ENCODE measurements around the gene TMEM86B.

The TMEM86B gene

DNA sequence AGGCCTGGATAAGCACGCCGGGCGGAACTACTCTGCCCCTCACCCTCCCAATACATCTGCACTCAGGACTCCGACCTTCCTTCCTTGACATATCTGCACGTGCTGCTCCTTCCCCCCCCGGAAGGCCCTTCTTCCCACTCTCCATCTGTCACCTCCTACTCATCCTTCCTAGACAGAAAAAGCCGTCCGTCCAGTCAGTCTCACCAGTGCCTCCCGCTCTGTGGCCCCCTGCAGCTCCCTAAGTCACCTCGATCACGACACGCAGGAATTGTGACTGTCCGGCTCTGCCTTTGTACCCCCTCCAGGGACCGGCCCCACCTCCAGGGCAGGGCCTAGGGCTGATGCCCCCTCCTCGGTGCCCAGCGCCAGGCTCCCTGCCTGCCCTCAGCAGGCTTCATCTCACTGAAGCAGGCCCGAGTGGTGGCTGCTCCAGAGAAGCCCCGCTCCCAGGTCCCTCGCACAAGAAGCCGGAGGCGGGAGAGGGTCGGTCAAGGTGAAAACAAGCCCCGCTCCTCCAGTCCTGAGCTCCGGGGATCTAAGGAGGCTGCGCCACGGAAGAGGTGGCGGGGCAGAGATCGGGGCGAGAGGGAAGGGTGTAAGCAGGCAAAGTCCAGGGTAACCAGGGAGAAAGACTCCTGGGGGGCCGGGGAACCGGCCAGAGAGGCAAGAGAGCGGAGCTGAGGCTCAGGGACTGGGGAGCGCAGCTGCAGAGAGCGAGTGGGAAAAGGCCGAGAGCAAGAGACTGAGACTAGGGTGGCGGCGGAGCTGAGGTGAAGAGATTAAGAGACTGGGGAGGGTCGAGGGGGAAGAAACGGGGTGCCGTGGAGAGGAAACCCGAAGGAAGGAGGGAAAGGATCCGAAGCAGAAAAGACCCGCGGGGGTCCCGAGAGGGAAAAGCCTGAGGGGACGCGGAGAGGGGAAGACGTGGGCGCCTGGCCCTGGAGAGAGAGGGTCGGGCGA is 29.2 kb upstream of the TMEM86B start:
- DNase-seq (ENCODE audit: low read depth), result no peak

DNA sequence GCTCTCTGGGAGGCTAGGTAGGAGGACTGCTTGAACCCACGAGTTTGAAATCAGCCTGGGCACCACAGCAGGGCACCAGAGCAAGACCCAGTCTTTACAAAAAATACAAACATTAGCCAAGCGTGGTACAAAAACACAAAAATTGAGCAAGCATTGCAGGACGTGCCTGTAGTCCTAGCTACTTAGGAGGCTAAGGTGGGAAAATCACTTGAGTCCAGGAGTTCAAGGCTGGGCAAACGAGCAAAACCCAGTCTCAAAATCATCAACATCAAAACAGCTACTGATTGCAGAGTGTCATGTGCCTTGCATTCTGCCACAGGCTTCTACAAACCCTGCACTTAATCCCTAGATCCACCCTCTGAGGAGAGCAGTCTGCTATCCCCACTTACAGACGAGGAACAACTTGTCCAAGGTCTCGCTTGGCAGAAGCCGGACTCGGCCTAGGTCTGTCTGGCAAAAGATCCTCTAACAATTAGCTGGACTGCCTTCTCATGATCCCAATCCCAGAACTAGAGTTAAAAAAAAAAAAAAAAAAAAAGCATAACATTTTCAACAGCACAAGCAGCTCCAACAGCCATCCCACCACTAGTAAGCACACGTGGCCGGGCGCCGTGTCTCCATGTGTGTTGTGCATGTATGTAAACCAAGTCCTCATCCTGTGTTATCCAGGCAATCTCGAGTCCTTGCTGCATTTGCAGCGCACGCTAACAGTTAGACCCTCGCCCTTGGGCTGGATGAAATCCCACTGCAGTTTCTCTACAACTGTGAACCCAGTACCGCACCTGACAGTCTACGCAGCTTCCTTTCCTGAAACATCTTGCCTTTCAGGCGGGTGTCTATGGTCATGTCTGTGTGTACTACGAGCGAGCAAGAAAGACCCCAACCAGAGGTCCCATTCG is 28.2 kb upstream of the TMEM86B start:
- no peak for DNase-seq (ENCODE audit: low read depth)

DNA sequence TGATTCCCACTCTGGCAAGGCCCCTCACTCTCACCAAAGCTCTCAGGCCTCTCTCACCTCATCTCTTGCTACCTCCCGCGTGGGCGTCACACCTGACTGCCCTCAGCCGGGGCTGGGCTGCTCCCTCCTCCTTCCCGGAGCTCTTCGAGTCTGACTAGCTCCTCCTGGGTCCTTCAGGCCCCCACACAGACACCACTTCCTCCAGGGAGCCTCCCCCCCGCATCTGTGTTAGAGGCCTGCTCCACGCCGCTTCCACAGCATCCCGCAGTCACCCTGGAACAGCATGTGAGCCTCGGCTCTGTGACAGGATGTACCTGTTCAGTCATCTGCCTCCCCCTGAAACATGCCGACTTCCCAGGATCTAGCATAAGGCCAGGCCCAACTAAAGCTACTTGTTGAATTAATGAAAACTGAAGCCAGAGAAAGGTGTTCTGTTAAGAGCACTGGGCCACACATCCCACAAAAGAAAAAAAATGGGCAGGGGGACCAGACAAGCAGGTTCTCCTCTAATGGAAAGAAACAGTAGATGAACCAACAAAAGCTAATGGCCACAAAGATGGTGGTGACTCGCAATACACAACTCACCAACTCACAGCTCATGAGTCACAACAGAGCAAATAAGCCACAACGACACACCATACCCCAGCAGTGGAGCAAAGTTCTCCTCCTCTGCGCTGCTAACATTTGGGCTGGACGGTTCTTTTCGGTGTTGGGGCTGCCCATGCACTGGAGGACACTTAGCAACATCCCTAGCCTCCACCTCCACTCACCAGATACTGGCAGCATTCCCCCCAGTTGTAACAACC is 27.3 kb upstream of the TMEM86B start:
- DNase-seq (ENCODE audit: low read depth), result peak; percentile 20

- no peak for DNase-seq (ENCODE audit: low read depth)
Observed at GRCh38 chr19:55254625-55254977, 26.0 kb upstream of the TMEM86B start.

DNA sequence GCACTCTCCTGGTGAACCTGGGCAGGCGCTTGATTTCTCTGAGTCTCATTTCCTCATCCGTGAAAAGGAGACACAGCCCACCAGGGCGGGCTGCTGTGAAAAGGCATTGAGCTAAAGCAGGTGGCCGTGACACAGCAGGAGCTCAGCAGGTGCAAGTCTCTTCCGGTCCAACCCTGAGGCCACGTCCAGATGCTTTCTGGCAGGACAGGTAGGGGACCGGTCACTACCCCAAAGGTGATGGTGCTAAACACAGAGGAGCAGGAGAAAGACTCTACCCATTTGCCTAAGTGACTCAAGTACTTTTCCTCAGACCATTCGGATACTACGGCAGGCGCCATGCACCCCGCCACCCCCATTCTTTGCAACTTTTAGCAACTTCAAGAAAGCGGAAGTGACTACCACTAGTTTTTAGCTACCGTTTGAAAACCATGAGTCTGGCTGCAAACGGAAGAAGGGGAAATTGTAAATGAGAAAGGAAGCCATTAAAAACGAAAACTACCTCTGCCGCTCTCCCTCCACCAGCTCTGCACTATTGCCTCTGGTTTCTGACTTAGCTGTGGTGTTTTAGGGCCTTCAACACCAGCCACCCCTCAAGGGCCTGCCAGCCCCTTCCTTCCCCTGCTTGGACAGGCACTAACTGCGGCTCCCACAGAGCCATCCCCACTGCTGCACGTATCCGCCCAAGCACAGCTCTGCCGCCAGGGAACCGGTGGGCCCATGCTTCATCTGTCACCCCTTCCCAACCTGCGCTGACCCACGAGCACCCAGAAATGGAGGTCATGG is 25.5 kb upstream of the TMEM86B start:
- peak; percentile 56 for DNase-seq (ENCODE audit: low read depth)

GRCh38 chr19:55252760-55253663 is 24.4 kb upstream of the TMEM86B start:
- DNase-seq (ENCODE audit: low read depth), result no peak

DNA sequence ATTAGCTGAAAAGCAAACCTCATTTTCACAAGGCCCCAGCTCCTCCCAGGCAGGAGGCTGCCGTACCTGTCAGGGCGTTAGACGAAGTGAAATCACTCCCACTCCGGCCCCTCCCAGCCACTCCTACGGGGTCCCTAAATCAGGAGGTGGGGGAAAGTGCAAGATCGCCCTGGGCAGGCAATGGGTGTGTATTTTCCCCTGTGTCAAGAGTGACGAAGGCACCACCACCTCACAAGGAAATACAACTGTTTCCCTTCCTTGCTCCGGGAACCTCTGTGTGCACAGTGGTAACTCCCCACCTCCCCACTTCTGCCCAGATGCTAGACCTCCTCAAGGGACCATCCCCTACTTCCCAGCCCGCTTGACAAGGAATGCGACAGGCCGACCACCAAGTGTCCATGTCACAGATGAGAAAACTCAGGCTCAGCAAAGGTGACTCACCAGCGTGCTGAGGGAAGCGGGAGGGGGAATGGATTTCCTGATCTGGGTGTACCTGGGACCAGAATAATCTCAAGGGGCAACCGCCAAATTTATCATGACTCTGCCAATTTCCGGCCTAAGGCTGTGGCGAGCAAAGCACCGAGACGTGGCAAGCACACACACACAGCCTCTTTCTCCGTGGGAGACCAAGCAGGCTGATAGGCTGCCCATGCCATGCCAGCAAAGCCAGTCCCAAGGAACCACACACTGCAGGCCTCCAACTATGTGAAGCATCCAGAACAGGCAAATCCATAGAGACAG is 22.9 kb upstream of the TMEM86B start:
- DNase-seq (ENCODE audit: low read depth), result peak; percentile 58

DNA sequence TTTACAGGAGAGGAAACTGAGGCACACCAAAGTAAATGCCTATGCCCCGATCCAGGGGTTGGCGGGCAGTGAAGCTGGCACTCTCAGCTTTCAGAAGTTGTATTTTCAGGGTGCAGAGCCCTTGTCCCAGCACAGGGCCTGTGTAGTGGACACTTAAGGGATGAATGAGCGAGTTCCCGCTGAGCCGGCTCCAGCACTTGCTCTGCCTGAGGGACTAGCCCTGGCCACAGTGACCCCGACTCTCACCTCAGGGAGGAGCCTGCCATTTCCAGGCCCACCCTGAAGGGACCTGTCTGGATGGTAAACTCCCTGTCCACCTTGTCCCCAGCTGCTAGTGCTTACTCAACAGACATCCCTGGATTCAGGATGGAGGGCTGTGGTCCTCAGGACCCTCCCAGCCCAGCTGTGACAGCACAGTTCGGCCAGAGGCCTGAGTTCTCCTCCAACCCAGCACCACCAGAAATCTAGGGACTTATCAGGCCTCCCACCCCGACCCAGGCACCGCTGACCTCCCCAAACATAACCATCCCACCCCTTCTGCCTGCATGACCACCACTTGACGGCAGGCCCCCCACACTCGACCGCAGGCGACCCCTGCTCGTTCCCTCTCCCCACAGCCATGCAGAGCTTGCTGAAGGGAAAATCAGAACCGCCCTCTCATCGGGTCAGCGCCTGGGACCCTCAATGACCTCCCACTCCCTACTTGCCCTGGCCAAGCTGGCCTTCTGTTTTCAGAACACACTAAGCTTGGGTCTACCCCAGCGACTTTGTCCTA is 21.9 kb upstream of the TMEM86B start:
- no peak for DNase-seq (ENCODE audit: low read depth)

DNA sequence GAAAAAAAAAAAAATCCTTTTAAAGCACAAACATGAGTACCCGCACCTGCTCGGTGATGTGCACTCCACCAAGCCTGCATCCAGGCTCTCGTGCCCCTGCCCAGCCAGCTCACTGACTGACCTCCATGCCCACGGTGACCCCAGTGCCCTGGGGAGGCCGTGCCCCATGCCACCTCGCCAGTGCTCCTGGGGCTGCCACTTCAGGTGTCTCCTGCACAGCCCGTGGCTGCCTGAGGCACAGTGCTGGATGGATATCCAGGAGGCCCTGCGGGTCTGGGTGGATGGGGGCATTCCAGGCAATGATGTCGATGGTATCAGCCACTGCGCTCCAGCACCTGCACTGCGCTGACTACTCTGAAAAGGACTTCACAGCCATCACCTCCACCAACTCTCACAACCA is 21.3 kb upstream of the TMEM86B start:
- DNase-seq (ENCODE audit: low read depth), result no peak

DNA sequence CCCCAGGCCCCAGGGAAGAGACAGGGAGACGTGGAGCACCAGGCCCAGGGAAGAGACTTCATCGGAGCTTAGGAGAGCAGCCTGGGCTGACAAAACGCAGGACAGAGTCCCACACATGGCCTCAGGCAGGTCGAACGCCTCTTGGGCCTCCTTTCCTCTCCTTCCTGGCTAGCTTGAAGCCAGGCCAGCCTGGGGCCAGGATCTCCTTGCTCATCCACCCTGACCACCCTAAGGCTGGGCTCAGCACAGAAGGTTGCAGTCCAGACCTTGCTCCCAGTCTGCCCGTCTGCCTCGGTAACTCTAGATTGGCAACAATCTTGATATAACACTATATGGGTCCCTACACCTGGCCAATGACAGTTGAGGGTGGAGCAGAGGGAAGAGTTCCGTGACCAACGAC is 20.1 kb upstream of the TMEM86B start:
- DNase-seq (ENCODE audit: low read depth), result no peak

- DNase-seq (ENCODE audit: low read depth), result no peak
Observed at GRCh38 chr19:55248166-55248675, 19.7 kb upstream of the TMEM86B start.

DNA sequence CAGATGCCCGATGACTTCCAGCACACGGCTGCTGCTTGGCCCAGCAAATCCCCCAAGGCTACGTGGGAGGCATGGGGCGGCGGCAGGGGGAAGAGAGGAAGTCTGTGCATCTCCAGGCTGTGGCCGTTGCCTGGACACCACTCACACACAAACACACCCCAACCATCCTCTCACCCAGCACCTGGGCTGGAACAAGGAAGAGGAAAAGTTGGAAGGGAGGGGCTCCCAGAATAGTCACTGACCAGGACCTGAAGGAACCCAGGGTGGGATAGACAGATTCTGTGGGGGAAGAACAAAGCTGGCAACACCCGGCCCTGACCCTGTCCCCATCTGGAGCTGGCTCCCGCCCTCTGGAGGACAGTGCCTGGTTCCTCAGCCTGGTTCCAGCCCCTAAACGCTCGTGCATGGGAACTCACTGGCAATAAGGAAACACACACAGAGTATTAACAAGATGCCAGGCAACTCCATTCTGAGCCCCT is 19.1 kb upstream of the TMEM86B start:
- DNase-seq (ENCODE audit: low read depth), result no peak

DNA sequence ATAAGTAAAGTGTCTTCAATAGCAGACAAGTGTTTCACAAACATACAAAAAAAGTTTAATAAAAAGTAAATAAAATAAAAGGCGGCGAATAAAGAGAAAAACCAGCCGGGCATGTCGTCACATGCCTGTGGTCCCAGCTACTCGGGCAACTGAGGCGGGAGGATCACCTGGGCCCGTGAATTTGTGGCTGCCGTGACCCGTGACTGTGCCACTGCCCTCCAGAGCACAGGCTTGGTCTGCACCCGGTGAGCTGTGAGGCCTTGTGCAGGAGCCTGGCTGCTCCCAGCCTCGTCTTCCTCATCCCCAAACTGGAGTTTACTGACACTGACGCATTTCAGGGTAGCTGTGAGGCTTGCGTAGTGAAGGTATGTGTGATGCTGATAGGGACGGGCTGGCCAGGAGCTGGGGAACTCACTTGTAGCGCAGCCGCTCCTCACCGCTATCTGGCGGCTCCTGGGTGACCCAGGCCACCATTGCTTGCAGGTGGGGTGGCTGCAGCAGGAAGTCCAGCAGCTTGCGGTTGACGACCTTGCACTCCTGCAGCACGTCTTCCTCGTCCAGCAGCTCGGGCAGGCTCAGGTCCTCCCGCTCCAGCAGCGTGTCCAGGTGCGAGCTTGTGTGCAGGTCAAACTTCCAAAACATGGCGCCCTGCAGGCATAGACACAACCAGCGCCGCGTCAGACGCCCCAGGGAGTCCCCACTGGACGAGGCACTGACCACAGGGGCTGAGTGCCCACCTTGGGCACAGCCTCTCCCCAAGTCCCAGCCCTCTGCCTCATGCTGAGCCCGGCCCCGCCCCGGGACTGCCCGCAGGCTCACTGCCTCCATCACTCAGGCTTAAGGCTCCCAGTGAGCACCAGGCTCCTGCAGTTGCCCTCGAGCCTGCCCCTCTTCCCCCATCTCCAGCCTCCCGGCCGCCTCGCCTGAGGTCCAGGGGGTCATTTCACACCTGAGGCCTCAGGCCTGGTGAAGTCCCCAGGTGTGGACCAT is 18.2 kb upstream of the TMEM86B start:
- DNase-seq (ENCODE audit: low read depth), result no peak

DNA sequence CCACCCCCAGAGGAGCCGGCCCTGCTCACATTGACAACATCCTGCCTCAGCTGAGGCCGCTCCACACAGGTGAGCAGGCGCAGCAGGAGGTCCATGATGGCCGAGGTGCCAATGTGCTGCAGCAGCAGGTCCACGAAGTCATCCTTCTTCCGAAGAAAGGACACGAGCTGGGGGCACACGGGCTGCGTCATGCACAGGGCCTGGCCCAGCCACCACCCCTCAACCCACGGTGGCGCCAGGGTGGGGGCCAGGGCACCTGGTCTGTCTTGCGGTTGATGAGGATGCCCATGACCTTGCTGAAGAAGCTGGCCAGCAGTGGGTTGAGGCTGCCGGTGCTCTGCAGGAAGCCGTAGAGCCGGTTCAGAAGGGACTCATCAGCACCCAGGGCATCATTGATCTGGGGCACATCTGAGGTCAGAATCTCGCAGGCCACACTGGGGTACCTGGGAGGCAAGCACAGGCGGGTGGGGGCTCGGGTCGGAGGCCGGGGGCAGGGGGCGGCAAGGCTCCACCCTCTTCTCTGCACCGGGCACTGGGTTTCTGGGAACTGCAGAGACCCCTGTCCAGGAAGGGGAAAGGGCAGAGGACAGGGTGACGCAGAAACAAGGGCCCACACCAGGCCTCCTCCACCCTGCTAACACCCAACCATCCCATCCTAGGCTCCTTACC is 16.8 kb upstream of the TMEM86B start:
- DNase-seq (ENCODE audit: low read depth), result no peak

DNA sequence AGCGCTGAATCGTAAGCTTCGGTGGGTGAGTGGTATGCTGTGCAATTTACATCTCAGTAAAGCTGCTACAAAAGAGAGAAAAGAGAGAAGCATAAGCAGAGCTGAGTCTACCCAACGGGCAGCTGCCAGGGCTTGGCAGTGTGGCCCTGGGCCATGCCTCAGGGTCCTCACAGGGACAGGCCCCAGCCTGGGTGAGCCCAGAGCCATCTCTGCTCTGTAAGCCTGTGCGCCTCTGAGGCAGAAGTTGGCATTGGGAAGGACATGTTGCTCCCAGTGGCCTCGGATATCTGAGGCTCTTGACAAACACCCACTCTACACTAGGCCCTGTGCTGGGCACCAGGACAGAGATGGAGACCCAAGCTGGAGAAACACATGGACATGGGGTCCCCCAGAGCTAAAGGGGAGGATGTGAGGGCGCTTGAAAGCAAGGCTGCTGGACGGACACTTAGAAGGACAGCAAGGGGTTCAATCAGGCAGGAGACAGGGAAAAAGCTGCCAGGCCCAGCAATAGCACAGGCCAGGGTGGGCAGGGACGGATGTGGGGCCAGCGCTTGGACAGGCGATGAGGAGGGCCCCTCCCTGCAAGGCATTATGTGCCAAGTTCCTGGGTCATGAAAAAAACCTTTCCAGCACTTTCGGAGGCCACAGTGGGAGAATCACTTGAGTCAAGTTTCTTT is 15.6 kb upstream of the TMEM86B start:
- no peak for DNase-seq (ENCODE audit: low read depth)

DNA sequence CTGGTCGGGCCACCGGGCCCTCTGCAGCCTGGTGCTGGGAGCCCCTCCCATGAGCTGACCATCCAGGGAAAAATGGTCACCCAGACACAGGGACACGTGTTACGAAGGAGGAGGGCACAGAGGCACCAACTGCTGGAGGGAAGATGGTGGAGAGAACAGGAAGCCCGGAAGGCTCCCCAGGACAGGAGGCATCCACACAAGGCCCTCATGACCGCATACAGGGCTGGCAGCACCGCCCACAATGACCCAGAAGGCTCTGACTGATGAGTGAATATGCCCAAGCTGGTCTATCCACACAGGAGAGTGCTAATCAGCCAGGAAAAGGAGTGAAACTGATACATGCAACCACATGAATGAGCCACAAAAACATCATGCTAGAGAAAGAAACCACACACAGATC is 14.0 kb upstream of the TMEM86B start:
- DNase-seq (ENCODE audit: low read depth), result no peak
